NCI-H2196 (cell line): Measurements from ENCODE around the gene TNPO2.

Experiments
- DNase-seq: peaks from one replicate; lab custom pipeline; 2025; ENCODE audit not compliant: unreplicated experiment; lab: John Stamatoyannopoulos, UW

Gene TNPO2

DNA sequence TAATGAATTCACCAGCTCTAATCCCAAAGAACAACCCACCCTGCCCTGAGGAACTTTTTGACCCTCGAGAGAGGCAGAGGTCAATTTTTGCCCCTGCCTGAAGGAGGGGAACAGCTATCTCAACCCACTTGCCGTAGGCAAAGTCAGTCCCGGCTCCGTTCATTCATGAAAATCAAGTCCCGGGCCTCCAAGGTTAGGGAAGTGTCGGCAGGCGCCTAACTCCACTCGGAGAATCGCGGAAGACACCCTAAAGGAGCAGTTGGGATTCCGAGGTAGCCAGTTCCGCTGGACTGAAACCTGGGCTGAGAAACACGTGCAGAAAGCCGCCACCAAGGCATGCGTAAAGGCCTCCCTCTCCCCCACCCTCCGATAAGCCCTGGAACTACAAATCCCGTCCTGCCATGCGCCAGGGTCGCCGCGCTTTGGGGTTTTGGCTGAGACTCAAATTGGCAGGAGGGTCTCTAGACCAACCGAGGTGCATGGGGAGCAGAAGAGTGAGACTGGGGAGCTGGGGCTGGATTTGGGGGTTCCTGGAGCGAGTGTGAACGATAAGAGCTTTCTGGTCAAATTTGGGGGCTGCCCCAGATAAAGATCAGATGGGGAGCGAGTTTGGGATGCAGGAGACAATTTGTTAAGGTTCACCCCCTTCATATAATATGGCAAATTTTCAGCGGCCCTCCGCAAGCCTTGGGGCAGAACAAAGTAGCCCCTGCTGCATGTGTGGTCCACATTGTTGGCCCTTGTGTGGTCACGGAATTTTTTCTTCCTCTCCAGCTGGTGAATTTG is at the start of gene TNPO2:
TSS of gene TNPO2 (minus strand) at position 292 of the 786 bp plus-strand sequence. CDS start 2,955 bp downstream, outside the sequence.
- DNase-seq = peak; percentile 71

- DNase-seq = no peak
Measured at GRCh38 chr19:12772323-12772722, 48.6 kb upstream of the TNPO2 start.

DNA sequence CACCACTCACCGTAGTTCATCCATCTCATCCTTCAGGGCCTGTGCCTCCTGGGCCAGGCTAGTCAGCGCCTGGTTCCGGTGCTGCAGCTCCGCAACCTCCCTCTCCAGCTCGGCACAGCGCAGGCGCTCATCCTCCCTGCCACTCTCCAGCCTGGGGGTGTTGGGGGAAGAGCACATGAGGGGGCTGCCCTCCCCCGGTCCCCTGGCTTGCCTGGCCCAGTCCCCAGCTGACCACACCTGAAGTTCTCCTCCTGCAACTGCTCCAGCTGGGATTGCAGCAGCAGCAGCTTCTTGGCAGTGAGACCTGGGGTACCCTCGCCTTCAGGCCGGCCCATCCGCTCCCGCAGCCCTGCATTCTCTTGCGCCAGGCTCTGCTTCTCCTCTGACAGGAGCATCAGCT is 47.2 kb upstream of the TNPO2 start:
- DNase-seq = no peak

DNA sequence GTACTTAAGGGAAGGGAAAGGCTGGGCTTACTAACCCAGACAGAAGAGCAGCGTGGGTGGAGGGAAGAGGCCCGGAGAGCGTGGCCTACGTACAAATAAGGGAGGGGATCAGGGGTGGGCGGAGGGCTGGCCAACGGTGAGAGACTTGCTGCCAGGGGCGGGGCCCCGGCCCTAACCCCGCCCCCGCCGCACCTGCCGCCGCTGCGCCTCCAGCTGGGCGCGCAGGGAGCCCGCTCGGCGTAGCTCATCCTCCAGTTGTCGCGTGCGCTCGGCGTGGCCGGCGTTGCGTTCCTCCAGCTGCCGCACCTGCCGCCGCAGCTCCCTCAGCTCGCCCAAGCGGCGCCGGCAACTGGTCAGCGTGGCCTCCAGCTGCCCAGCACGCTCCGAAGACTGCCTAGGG is 46.0 kb upstream of the TNPO2 start:
- no peak for DNase-seq

DNA sequence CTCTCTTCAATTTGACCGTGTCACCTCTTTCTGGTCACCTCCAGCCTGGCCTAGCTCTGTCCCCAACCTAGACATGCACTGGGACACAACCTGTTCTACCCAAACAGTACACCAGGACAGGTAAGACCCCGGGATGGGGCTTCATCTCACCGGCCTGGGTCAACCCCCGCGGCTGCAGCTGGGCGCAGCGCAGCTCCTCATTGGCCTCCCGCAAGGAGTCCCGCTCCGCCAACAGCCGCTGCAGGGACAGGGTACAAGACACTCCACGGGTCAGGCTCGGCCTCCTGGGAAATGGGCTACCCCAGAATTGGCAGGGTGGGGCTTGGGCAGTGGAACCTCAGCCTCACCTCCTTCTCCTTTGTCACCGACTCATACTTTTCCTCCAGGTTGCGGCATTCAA is 43.9 kb upstream of the TNPO2 start:
- DNase-seq = no peak

DNA sequence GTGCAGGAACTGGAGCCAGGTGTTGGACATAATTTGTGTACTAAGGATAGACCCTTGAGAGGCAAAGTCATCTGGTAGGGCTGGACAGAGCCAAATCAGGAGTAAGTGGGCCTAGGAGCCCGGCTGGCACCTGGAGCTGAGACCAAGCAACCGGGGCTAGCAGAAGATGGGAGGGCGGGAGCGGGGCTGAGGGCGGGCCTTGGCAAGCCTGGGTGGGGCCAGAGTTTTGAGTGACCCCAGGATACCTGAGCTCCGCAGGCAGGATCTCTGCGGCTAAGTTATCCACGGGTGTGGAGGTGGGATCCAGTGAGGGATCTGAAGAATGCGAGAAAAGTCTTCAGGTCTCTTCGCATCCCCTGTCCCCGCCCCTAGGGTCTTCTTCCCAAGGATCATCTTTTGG is 43.4 kb upstream of the TNPO2 start:
- no peak for DNase-seq

GRCh38 chr19:12766051-12766521 is 42.4 kb upstream of the TNPO2 start:
- DNase-seq = peak; percentile 14

DNA sequence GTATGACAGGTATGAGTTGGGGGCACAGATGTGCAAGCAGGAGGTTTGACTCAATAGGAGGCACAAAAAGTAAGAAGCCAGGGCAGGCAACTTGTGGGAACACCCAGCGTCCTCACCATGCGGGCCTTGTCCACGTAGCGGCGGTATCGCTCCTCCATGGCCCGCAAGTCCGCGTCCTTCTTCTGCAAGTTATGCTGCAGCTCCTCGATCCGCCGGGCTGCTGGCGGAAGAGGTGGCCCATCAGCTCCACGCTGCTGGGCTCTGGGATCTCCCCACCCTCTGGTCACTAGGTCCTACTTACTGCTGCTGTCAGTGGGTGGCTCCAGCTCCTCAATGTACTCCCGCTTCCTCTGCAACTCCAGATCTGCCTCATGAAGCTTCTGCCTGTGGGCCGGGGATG is 41.0 kb upstream of the TNPO2 start:
- DNase-seq = no peak

GRCh38 chr19:12763100-12763499 is 39.4 kb upstream of the TNPO2 start:
- no peak for DNase-seq

GRCh38 chr19:12759686-12760085 is 36.0 kb upstream of the TNPO2 start:
- DNase-seq = no peak

DNA sequence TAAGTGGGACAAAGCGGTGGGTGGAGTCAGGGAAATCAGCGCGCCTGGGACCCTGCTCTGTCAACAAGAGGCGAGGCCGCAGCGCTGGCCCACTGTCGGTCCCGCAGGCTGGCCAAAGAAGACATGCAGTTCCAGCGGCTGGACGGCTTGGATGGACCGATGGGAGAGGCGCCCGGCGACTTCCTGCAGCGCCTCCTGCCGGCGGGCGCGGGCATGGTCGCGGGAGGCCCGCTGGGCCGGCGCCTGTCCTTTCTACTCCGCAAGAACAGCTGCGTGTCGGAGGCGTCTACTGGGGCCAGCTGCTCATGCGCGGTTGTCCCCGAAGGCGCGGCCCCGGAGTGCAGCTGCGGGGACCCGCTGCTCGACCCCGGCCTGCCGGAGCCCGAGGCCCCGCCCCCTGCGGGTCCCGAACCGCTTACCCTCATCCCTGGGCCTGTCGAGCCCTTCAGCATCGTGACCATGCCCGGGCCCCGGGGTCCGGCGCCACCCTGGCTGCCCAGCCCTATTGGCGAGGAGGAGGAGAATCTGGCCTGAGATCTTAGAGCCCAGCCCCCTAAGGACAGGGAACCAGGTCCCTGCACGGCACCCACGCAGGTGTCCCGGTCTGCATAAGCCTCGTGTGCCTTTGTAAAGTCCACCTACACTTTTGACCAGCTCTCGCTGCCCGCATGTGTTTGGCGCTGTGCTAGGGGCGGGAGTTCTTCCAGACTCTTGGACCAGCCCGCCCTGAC is 34.0 kb upstream of the TNPO2 start:
- peak; percentile 86 for DNase-seq

GRCh38 chr19:12756150-12756883 is 32.6 kb upstream of the TNPO2 start:
- DNase-seq = no peak

GRCh38 chr19:12754465-12755196 is 30.9 kb upstream of the TNPO2 start:
- DNase-seq = no peak

DNA sequence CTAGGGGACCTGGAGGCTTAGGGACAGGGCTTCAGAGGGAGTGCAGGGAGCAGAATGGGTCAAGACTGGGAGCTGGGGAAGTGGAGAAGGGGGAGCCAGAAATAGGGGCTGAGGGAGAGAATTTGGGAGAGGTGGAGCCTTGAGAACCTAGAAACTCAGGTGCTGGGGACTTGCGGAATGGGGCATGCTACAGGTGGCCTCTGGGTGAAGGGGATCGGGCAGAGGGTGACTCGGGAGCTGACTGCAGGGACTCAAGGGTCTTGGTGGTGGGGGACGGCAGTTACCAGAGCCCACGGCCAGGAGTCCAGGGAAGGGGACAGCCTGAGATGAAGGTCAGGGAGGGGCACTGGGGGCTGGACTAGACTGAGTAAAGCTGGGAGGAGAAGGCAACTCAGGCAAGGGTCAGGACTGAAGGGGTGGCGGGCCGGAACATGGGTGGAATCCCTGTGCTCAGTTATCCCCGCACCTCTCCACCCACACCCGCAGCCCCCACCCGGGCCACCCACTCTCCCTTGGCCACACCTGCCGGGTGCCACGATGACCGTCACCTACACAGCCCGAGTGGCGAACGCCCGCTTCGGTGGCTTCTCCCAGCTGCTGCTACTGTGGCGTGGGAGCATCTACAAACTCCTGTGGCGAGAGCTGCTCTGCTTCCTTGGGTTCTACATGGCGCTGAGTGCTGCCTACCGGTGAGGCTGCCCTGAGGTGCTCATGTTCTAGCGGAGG is 28.5 kb upstream of the TNPO2 start:
- no peak for DNase-seq

GRCh38 chr19:12751635-12752034 is 27.9 kb upstream of the TNPO2 start, which contains the start of gene BEST2:
Gene BEST2 (plus strand): TSS chr19:12751791. CDS start chr19:12752593, 802 bp downstream.
- no peak for DNase-seq

- DNase-seq = no peak
Measured at GRCh38 chr19:12750851-12751250, 27.1 kb upstream of the TNPO2 start.

DNA sequence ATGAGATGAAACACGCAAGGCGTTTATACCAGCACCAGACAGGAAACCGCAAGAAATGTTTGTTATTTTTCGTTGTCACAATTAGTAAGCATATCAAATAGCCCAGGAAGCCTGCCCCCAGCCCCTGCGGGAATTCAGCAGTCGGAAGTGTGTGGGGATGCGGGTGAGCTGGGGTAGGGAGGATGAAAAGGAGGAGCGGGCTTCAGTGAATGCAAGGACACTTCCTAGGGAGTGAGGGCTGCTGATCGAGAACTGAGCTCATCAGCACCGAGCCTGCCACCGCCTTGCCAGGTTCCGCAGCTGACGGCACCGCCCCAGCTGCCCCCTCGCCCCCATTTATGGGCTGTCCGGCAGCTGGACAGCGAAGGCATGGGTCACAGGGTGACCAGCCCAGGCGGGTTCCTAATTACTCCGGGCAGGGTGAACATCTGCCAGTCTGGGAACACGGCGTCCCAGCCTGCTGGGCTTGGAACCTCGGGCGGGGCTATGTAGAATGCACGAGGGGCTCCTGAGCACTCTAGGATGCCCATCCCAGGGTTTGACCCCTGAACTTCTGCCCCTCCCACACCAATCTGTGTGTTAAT is 26.3 kb upstream of the TNPO2 start:
- no peak for DNase-seq

- DNase-seq = no peak
Measured at GRCh38 chr19:12748489-12748888, 24.8 kb upstream of the TNPO2 start.

GRCh38 chr19:12745166-12745897 is 21.6 kb upstream of the TNPO2 start:
- no peak for DNase-seq
